MCF 10A (cell line): ENCODE measurements around the gene VPS29. TPM values are rescaled to one million over a fixed set of nuclear protein-coding genes. Genes with fewer than 3 reads are reported as not detected.
"Not testable (repeated sequence)": the region's sequence is repeated elsewhere in the genome, so short reads cannot be mapped to it uniquely, and the experiment has no call there.

Experiments
- BruUV-seq: library from RNA; stranded (reverse); fragments of 400-500 nt; replicated peaks from 2 replicates; lab custom pipeline; 2021; lab: Mats Ljungman, UMichigan
- CTCF ChIA-PET: fragments of 300-600 bp; sonication (Branson Sonifier 250); formaldehyde crosslinking; extraction: SDS; loops from one replicate; lab custom pipeline; 2021; ENCODE audit warnings: antibody characterized with exemption, inconsistent platforms; lab: Yijun Ruan, JAX
- POLR2A ChIA-PET: fragments of 300-600, 350-650 bp; sonication (Branson Sonifier 250); formaldehyde crosslinking; extraction: SDS; loops from one replicate; lab custom pipeline; 2020; ENCODE audit warnings: antibody characterized with exemption, inconsistent platforms; lab: Yijun Ruan, JAX
- DNase-seq: peaks from one replicate; pipeline ENCODE4 v3.0.0-alpha.2; 2018; ENCODE audit not compliant: unreplicated experiment
- H3K27ac Mint-ChIP-seq: one replicate; pipeline ENCODE4 v1.8.0; 2022; ENCODE audit warnings: mild to moderate bottlenecking, low read depth, mixed read lengths; ENCODE audit not compliant: unreplicated experiment
- H3K27me3 Mint-ChIP-seq: one replicate; pipeline ENCODE4 v1.8.0; 2022; ENCODE audit warnings: mixed read lengths; ENCODE audit not compliant: insufficient read depth, unreplicated experiment
- H3K36me3 Mint-ChIP-seq: one replicate; pipeline ENCODE4 v1.8.0; 2022; ENCODE audit warnings: mild to moderate bottlenecking, moderate library complexity, mixed read lengths; ENCODE audit not compliant: insufficient read depth, unreplicated experiment
- H3K4me1 Mint-ChIP-seq: one replicate; pipeline ENCODE4 v1.8.0; 2022; ENCODE audit warnings: mixed read lengths; ENCODE audit not compliant: insufficient read depth, unreplicated experiment
- H3K4me3 Mint-ChIP-seq: one replicate; pipeline ENCODE4 v1.8.0; 2022; ENCODE audit warnings: mild to moderate bottlenecking, moderate library complexity, mixed read lengths; ENCODE audit not compliant: unreplicated experiment
- H3K9me3 Mint-ChIP-seq: one replicate; pipeline ENCODE4 v1.8.0; 2022; ENCODE audit warnings: mixed read lengths; ENCODE audit not compliant: unreplicated experiment
- CTCF ChIP-seq: fragments of 200-600 bp; IDR thresholded peaks from one replicate; pipeline ENCODE4 v1.8.0; 2022; ENCODE audit warnings: antibody characterized with exemption, mild to moderate bottlenecking; ENCODE audit not compliant: unreplicated experiment
- intact Hi-C: fragments of 100-400 bp; cut with micrococcal nuclease; formaldehyde crosslinking; loops from 2 replicates; pipeline ENCODE4 v1.14.1; 2022
- total RNA-seq: library from RNA; stranded (reverse); gene quantifications from 2 replicates; pipeline ENCODE4 v1.2.3, GENCODE V29; 2022

Gene VPS29
- total RNA-seq, 1 experiment from 2014 or later: 131 TPM

GRCh38 chr12:110466791-110467190 lies 35.1 kb downstream of the VPS29 start:
- POLR2A ChIA-PET: interaction anchor here (0.6 to 6.5 kb wide), 11 partner anchors 8 to 147 kb away, joined by 3 to 126 read pairs (median 9); partner anchors contain the start of genes ARPC3, RAD9B, TCTN1 and VPS29
- CTCF ChIA-PET: interaction anchor here (0.6 to 6.4 kb wide), 4 partner anchors 97 to 1218 kb away, joined by 3 to 85 read pairs (median 3); no protein-coding TSS in a partner anchor
- TF ChIP-seq CTCF: no peak
- Mint-ChIP-seq H3K4me3 (peak overlapping the region; percentile 88), H3K27ac (peak overlapping the region; percentile 93), H3K9me3 (no peaks in the 10 kb centered on the region), H3K36me3 (peaks cover 33% of the 10 kb centered on the region), H3K4me1 (peaks cover 11% of the 10 kb centered on the region), H3K27me3 (no peaks in the 10 kb centered on the region)
- no peak for DNase-seq
- intact Hi-C loops: no loop called here
- BruUV-seq: no TSS peak

- POLR2A ChIA-PET: interaction anchor here (0.6 to 6.5 kb wide), 5 partner anchors 13 to 148 kb away, joined by 3 to 126 read pairs (median 3); partner anchors contain the start of genes ARPC3, RAD9B, TCTN1 and VPS29
- Mint-ChIP-seq H3K4me1 (peaks cover 11% of the 10 kb centered on the region), H3K36me3 (peaks cover 40% of the 10 kb centered on the region)
- BruUV-seq, DNase-seq, H3K27me3 Mint-ChIP-seq, H3K27ac Mint-ChIP-seq, intact Hi-C loops, H3K4me3 Mint-ChIP-seq, H3K9me3 Mint-ChIP-seq: not testable (repeated sequence)
- CTCF ChIA-PET: interaction anchor here (1.2 kb wide), 1 partner anchor 15 kb away, joined by 14 read pairs; the partner anchor contains the start of gene ARPC3
Measured at GRCh38 chr12:110465765-110466164, 36.1 kb downstream of the VPS29 start.

- Mint-ChIP-seq H3K27ac (no peak overlapping the region), H3K27me3 (no peaks in the 10 kb centered on the region), H3K9me3 (no peaks in the 10 kb centered on the region), H3K4me3 (no peak overlapping the region), H3K4me1 (peaks cover 11% of the 10 kb centered on the region), H3K36me3 (peaks cover 47% of the 10 kb centered on the region)
- intact Hi-C loops: no loop called here
- no peak for TF ChIP-seq CTCF
- DNase-seq: no peak
- ChIA-PET CTCF (interaction anchor here (0.6 to 3.2 kb wide), 2 partner anchors 15 to 848 kb away, joined by 5 to 18 read pairs; partner anchors contain the start of gene ARPC3), POLR2A (interaction anchor here (0.7 to 6.5 kb wide), 2 partner anchors 13 to 174 kb away, joined by 3 to 126 read pairs; partner anchors contain the start of gene ARPC3)
- BruUV-seq: no TSS peak
Measured at GRCh38 chr12:110465024-110465423, 36.9 kb downstream of the VPS29 start.

- BruUV-seq, intact Hi-C loops, CTCF ChIA-PET: not testable (repeated sequence)
Measured at GRCh38 chr12:110461189-110461588, 40.7 kb downstream of the VPS29 start.

GRCh38 chr12:110458756-110459155 lies 43.2 kb downstream of the VPS29 start:
- no peak for TF ChIP-seq CTCF
- BruUV-seq: no TSS peak
- H3K9me3 Mint-ChIP-seq: no peaks in the 10 kb centered on the region
- DNase-seq: no peak
- peaks cover 5% of the 10 kb centered on the region for H3K4me1 Mint-ChIP-seq
- H3K27me3 Mint-ChIP-seq: no peaks in the 10 kb centered on the region
- POLR2A ChIA-PET: interaction anchor here (0.8 to 1.4 kb wide), 2 partner anchors 9 kb away, joined by 5 to 9 read pairs; partner anchors contain the start of genes ARPC3 and GPN3
- peaks cover 87% of the 10 kb centered on the region for H3K36me3 Mint-ChIP-seq
- H3K4me3 Mint-ChIP-seq: no peak overlapping the region
- intact Hi-C loops: loop anchor here (10.0 kb wide), 1 partner anchor 236 kb away; no protein-coding TSS in a partner anchor
- CTCF ChIA-PET: interaction anchor here (0.6 to 1.5 kb wide), 3 partner anchors 10 to 67 kb away, joined by 3 to 6 read pairs (median 3); partner anchors contain the start of genes FAM216A and GPN3
- H3K27ac Mint-ChIP-seq: no peak overlapping the region

More at GRCh38 chr12:110461189-110461588, 40.7 kb downstream of the VPS29 start:
- not testable (repeated sequence) for H3K27ac Mint-ChIP-seq, H3K9me3 Mint-ChIP-seq, H3K27me3 Mint-ChIP-seq, H3K4me1 Mint-ChIP-seq, H3K4me3 Mint-ChIP-seq, DNase-seq
- peaks cover 78% of the 10 kb centered on the region for H3K36me3 Mint-ChIP-seq
- POLR2A ChIA-PET: interaction anchor here (0.7 to 2.3 kb wide), 2 partner anchors 11 to 34 kb away, joined by 3 to 8 read pairs; partner anchors contain the start of gene ARPC3
